Activated naive CD4-positive, alpha-beta T cell treated with anti-CD3 and anti-CD28 coated beads, Interleukin-2, amount 10 ng/mL, durations not matched to agents 7 days and 5 days (primary cell): ENCODE measurements around the gene SYT12.

Experiments
- CTCF ChIA-PET: fragments of 350-600 bp; sonication (Branson Sonifier 250); formaldehyde crosslinking; loops from one replicate; lab custom pipeline; 2021; ENCODE audit warnings: antibody characterized with exemption; lab: Charles Lee
- DNase-seq: peaks from one replicate; pipeline ENCODE4 v3.0.0-alpha.2; 2020
- H3K27ac Mint-ChIP-seq: one replicate; pipeline ENCODE4 v1.8.0; 2021; ENCODE audit warnings: mild to moderate bottlenecking, moderate library complexity, mixed read lengths
- H3K27me3 Mint-ChIP-seq: one replicate; pipeline ENCODE4 v1.8.0; 2021; ENCODE audit warnings: mild to moderate bottlenecking, mixed read lengths
- H3K36me3 Mint-ChIP-seq: one replicate; pipeline ENCODE4 v1.8.0; 2021; ENCODE audit warnings: mixed read lengths
- H3K4me1 Mint-ChIP-seq: one replicate; pipeline ENCODE4 v1.8.0; 2021; ENCODE audit warnings: mixed read lengths
- H3K4me3 Mint-ChIP-seq: one replicate; pipeline ENCODE4 v1.8.0; 2021; ENCODE audit warnings: mild to moderate bottlenecking, moderate library complexity, mixed read lengths
- H3K9me3 Mint-ChIP-seq: one replicate; pipeline ENCODE4 v1.8.0; 2021; ENCODE audit warnings: mixed read lengths

Gene SYT12

GRCh38 chr11:67095214-67095507, 72.2 kb downstream of the SYT12 start:
- no peak for DNase-seq
- Mint-ChIP-seq H3K27me3 (peaks cover 29% of the 10 kb centered on the region), H3K4me1 (peaks cover 8% of the 10 kb centered on the region), H3K4me3 (no peak overlapping the region), H3K36me3 (no peaks in the 10 kb centered on the region), H3K9me3 (no peaks in the 10 kb centered on the region), H3K27ac (no peak overlapping the region)
- CTCF ChIA-PET, result interaction anchor here (0.9 to 1.5 kb wide), 4 partner anchors 9 to 145 kb away, joined by 3 to 4 read pairs (median 4); no protein-coding TSS in a partner anchor

- peaks cover 3% of the 10 kb centered on the region for H3K36me3 Mint-ChIP-seq
- no peak overlapping the region for H3K4me3 Mint-ChIP-seq
- CTCF ChIA-PET, result interaction anchor here (1.3 kb wide), 2 partner anchors 10 to 12 kb away, joined by 3 read pairs; no protein-coding TSS in a partner anchor
- no peak overlapping the region for H3K27ac Mint-ChIP-seq
- H3K27me3 Mint-ChIP-seq, result peaks cover 22% of the 10 kb centered on the region
- no peaks in the 10 kb centered on the region for H3K9me3 Mint-ChIP-seq
- H3K4me1 Mint-ChIP-seq, result peaks cover 22% of the 10 kb centered on the region
- DNase-seq, result no peak
Observed at GRCh38 chr11:67098799-67099429, 76.0 kb downstream of the SYT12 start.

- CTCF ChIA-PET, result interaction anchor here (1.3 kb wide), 2 partner anchors 9 to 11 kb away, joined by 3 read pairs; no protein-coding TSS in a partner anchor
- no peak for DNase-seq
- peaks cover 3% of the 10 kb centered on the region for H3K36me3 Mint-ChIP-seq
- H3K27me3 Mint-ChIP-seq, result peaks cover 15% of the 10 kb centered on the region
- H3K9me3 Mint-ChIP-seq, result no peaks in the 10 kb centered on the region
- H3K4me1 Mint-ChIP-seq, result peaks cover 31% of the 10 kb centered on the region
- no peak overlapping the region for H3K4me3 Mint-ChIP-seq
- H3K27ac Mint-ChIP-seq, result peak overlapping the region; percentile 83
Observed at GRCh38 chr11:67099831-67100324, 76.9 kb downstream of the SYT12 start.
